ENCODE measurements around the gene RBBP5.

- no peak for TF ChIP-seq POLR2A (IDR thresholded peaks at IDR 0.05; ENCODE audit: low read depth, low read length)
- TF ChIP-seq, protein P1, sequence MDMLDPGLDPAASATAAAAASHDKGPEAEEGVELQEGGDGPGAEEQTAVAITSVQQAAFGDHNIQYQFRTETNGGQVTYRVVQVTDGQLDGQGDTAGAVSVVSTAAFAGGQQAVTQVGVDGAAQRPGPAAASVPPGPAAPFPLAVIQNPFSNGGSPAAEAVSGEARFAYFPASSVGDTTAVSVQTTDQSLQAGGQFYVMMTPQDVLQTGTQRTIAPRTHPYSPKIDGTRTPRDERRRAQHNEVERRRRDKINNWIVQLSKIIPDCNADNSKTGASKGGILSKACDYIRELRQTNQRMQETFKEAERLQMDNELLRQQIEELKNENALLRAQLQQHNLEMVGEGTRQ (IDR thresholded peaks at IDR 0.05; ENCODE audit: low read depth, low read length) = no peak
- TF ChIP-seq CTCF (conservative IDR thresholded peaks at IDR 0.05; ENCODE audit: low read depth, low read length) = no peak
- no peak for TF ChIP-seq CEBPB (IDR thresholded peaks at IDR 0.05; ENCODE audit: low read depth, low read length)
- no peak for TF ChIP-seq RAD21 (IDR thresholded peaks at IDR 0.05; ENCODE audit: low read length)
- no peak for TF ChIP-seq NFE2L2 (IDR thresholded peaks at IDR 0.05; ENCODE audit: low read depth, low read length)
- no peak for TF ChIP-seq BHLHE40 (IDR thresholded peaks at IDR 0.05; ENCODE audit: low read depth, low read length)
- TF ChIP-seq, protein P2, sequence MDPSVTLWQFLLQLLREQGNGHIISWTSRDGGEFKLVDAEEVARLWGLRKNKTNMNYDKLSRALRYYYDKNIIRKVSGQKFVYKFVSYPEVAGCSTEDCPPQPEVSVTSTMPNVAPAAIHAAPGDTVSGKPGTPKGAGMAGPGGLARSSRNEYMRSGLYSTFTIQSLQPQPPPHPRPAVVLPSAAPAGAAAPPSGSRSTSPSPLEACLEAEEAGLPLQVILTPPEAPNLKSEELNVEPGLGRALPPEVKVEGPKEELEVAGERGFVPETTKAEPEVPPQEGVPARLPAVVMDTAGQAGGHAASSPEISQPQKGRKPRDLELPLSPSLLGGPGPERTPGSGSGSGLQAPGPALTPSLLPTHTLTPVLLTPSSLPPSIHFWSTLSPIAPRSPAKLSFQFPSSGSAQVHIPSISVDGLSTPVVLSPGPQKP (IDR thresholded peaks at IDR 0.05; ENCODE audit: borderline replicate concordance, low read depth, low read length) = no peak
- TF ChIP-seq RFX5 (IDR thresholded peaks at IDR 0.05; ENCODE audit: low read depth, low read length) = no peak
- no peak for TF ChIP-seq MAFK (IDR thresholded peaks at IDR 0.05; ENCODE audit: low read depth, low read length)
- no peak for TF ChIP-seq MXI1 (IDR thresholded peaks at IDR 0.05; ENCODE audit: borderline replicate concordance, low read depth, low read length)
Observed at GRCh38 chr1:205109711-205110110, 12.1 kb downstream of the RBBP5 start.

Data from IMR-90 (cell line).